GM23338 (cell line): ENCODE data around the gene EPHA4. TPM values are rescaled to one million over a fixed set of nuclear protein-coding genes. Genes with fewer than 3 reads are reported as not detected.

Experiments used
- ATAC-seq: fragments of 200-7000 bp; cut with Tn5 transposase; 3 replicates; pipeline ENCODE4 v1.9.1; 2020
- DNase-seq: peaks from one replicate; pipeline ENCODE4 v3.0.0-alpha.2; 2015; ENCODE audit warnings: low spot score
- H2AFZ ChIP-seq: fragments of 200-600 bp; sonication (generic); 2 replicates; pipeline ENCODE4 v1.8.0; 2016; ENCODE audit warnings: antibody characterized with exemption, mild to moderate bottlenecking, moderate library complexity
- H3F3A ChIP-seq: fragments of 200-600 bp; sonication (generic); replicated peaks from 2 replicates; pipeline ENCODE4 v1.8.0; 2017; ENCODE audit warnings: antibody characterized with exemption, mixed run types, low read depth
- H3K27ac ChIP-seq: fragments of 200-600 bp; sonication (generic); 2 replicates; pipeline ENCODE4 v1.6.1; 2016; ENCODE audit warnings: low read depth
- H3K27me3 ChIP-seq: fragments of 200-600 bp; sonication (generic); 2 replicates; pipeline ENCODE4 v1.8.0; 2016; ENCODE audit warnings: mild to moderate bottlenecking, mixed run types, moderate library complexity; ENCODE audit not compliant: insufficient read depth
- H3K36me3 ChIP-seq: fragments of 200-600 bp; sonication (generic); 2 replicates; pipeline ENCODE4 v1.8.0; 2016; ENCODE audit warnings: mild to moderate bottlenecking; ENCODE audit not compliant: insufficient read depth
- H3K4me1 ChIP-seq: fragments of 200-600 bp; sonication (generic); 2 replicates; pipeline ENCODE4 v1.8.0; 2016; ENCODE audit warnings: mild to moderate bottlenecking, moderate library complexity; ENCODE audit not compliant: insufficient read depth
- H3K4me2 ChIP-seq: fragments of 200-600 bp; sonication (generic); 2 replicates; pipeline ENCODE4 v1.7.1; 2017; ENCODE audit warnings: mixed run types
- H3K4me3 ChIP-seq: fragments of 200-600 bp; sonication (generic); 2 replicates; pipeline ENCODE4 v1.6.1; 2016; ENCODE audit warnings: mixed run types
- H3K79me2 ChIP-seq: fragments of 200-600 bp; sonication (generic); replicated peaks from 2 replicates; pipeline ENCODE4 v1.8.0; 2017; ENCODE audit warnings: mild to moderate bottlenecking; ENCODE audit not compliant: insufficient read depth
- H3K9me2 ChIP-seq: fragments of 200-600 bp; sonication (generic); 2 replicates; pipeline ENCODE4 v1.8.0; 2017; ENCODE audit not compliant: insufficient read depth
- H4K20me1 ChIP-seq: fragments of 200-600 bp; sonication (generic); replicated peaks from 2 replicates; pipeline ENCODE4 v1.8.0; 2017; ENCODE audit warnings: mild to moderate bottlenecking; ENCODE audit not compliant: insufficient read depth
- H3K27ac Mint-ChIP-seq: 2 replicates; pipeline ENCODE4 v1.8.0; 2020; ENCODE audit warnings: inconsistent platforms, mild to moderate bottlenecking, moderate library complexity, mixed read lengths
- H3K27me3 Mint-ChIP-seq: 3 replicates; pipeline ENCODE4 v1.8.0; 2022; ENCODE audit warnings: low read depth, mild to moderate bottlenecking, moderate library complexity, mixed read lengths, inconsistent platforms; ENCODE audit not compliant: insufficient read depth, poor library complexity
- H3K36me3 Mint-ChIP-seq: 3 replicates; pipeline ENCODE4 v1.8.0; 2021; ENCODE audit warnings: low read depth, mild to moderate bottlenecking, inconsistent platforms, moderate library complexity, mixed read lengths
- H3K4me1 Mint-ChIP-seq: 3 replicates; pipeline ENCODE4 v1.8.0; 2020; ENCODE audit warnings: mild to moderate bottlenecking, inconsistent platforms, mixed read lengths
- H3K4me3 Mint-ChIP-seq: 3 replicates; pipeline ENCODE4 v1.8.0; 2021; ENCODE audit warnings: moderate library complexity, mild to moderate bottlenecking, inconsistent platforms, mixed read lengths
- H3K9me3 Mint-ChIP-seq: 3 replicates; pipeline ENCODE4 v1.8.0; 2020; ENCODE audit warnings: moderate library complexity, mild to moderate bottlenecking, inconsistent platforms, mixed read lengths
- CREB1 ChIP-seq: fragments of 250-450 bp; sonication (Bioruptor Pico); IDR thresholded peaks from 2 replicates; pipeline ENCODE4 v1.5.0; 2020; ENCODE audit warnings: low read depth, mild to moderate bottlenecking, moderate library complexity
- EZH2 ChIP-seq: fragments of 200-600 bp; sonication (generic); IDR thresholded peaks from one replicate; pipeline ENCODE4 v1.8.0; 2017; ENCODE audit warnings: antibody characterized with exemption, mild to moderate bottlenecking, low read depth; ENCODE audit not compliant: unreplicated experiment
- EZH2phosphoT487 ChIP-seq: fragments of 200-600 bp; sonication (generic); IDR thresholded peaks from one replicate; pipeline ENCODE4 v1.8.1; 2018; ENCODE audit warnings: antibody characterized with exemption; ENCODE audit not compliant: unreplicated experiment
- JUNB ChIP-seq: IDR thresholded peaks from one replicate; pipeline ENCODE4 v1.6.1; 2016; ENCODE audit warnings: antibody characterized with exemption; ENCODE audit not compliant: unreplicated experiment
- NANOG ChIP-seq: IDR thresholded peaks from 2 replicates; pipeline ENCODE4 v1.6.1; 2016; ENCODE audit warnings: antibody characterized with exemption, borderline replicate concordance
- POLR2AphosphoS5 ChIP-seq: IDR thresholded peaks from 2 replicates; pipeline ENCODE4 v1.6.1; 2016; ENCODE audit warnings: antibody characterized with exemption, low read depth
- REST ChIP-seq: IDR thresholded peaks from one replicate; pipeline ENCODE4 v1.6.1; 2018; ENCODE audit warnings: antibody characterized with exemption; ENCODE audit not compliant: unreplicated experiment
- ZNF114 ChIP-seq: fragments of 250-450 bp; sonication (Bioruptor Pico); IDR thresholded peaks from 2 replicates; pipeline ENCODE4 v1.5.0; 2020; ENCODE audit warnings: mild to moderate bottlenecking, moderate library complexity
- ZNF331 ChIP-seq: fragments of 250-450 bp; sonication (Bioruptor Pico); IDR thresholded peaks from 2 replicates; pipeline ENCODE4 v1.5.0; 2020; ENCODE audit warnings: low read depth, mild to moderate bottlenecking, moderate library complexity
- polyA plus RNA-seq: library from polyadenylated mRNA; unstranded; fragments of >200 nt; fragmentation: Nextera tagmentation; extraction: Ambion mirVana; gene quantifications from 2 replicates; pipeline ENCODE4 v1.2.1, GENCODE V29; 2016
- total RNA-seq: library from RNA; depleted of rRNA; stranded (reverse); fragments of >200 nt; shearing (Covaris generic); gene quantifications from 2 replicates; pipeline ENCODE4 v1.2.3, GENCODE V29; 2014
- TF ChIP-seq, protein P1 (sequence below), 2 experiments: fragments of 200-600 bp in 1 of 2; sonication (generic) in 1 of 2; conservative IDR thresholded peaks; 2 replicates each; pipeline versions ENCODE4 v1.5.1 to v1.6.1; 2016 to 2017; ENCODE audit warnings: antibody characterized with exemption in 2 of 2, low read depth in 2 of 2, mild to moderate bottlenecking in 2 of 2, moderate library complexity in 1 of 2
- TF ChIP-seq, protein P2 (sequence below): fragments of 250-450 bp; sonication (Bioruptor Pico); IDR thresholded peaks from 2 replicates; pipeline ENCODE4 v1.5.0; 2020; ENCODE audit warnings: mild to moderate bottlenecking, moderate library complexity
- TF ChIP-seq, protein P3 (sequence below): IDR thresholded peaks from 2 replicates; pipeline ENCODE4 v1.6.1; 2016; ENCODE audit warnings: antibody characterized with exemption

Gene EPHA4
- total and polyA plus RNA-seq, 2 experiments from 2014 or later = 4.1 to 6.2 TPM

GRCh38 chr2:221439761-221440479 lies 132.2 kb downstream of the EPHA4 start (continued):
- no peak for TF ChIP-seq ZNF114 (CRISPR knock-in tag)
- TF ChIP-seq POLR2AphosphoS5 = no peak
- TF ChIP-seq JUNB = no peak
- no peak for TF ChIP-seq CREB1 (CRISPR knock-in tag)

DNA sequence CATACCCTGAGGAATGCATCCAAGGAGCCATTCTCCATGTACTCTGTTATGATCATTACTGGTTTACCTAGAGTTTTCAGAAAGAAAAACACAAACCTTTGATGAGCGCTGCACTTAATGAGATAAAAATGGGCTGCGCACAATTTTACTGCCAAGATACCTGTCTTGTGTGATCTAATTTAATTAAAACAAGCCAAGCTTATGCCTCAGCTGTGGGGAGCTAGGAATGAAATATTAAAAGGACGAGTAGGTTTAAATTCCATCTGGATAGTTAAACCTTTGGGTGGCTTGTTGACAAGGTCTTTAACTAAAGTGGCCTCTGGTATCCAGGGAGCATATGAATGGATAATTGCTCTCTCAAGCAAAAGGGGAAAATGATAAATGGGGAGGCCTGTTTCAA lies 135.0 kb downstream of the EPHA4 start:
- Mint-ChIP-seq H3K4me1 (peaks cover 35% of the 10 kb centered on the region), H3K4me3 (no peak overlapping the region), H3K36me3 (peaks cover 8% of the 10 kb centered on the region; the same call in 2 of the 3 replicates), H3K27ac (no peak overlapping the region), H3K27me3 (peaks cover 5% of the 10 kb centered on the region), H3K9me3 (no peaks in the 10 kb centered on the region)
- DNase-seq = no peak
- H3F3A ChIP-seq = no peaks in the 10 kb centered on the region
- no peaks in the 10 kb centered on the region for H3K36me3 ChIP-seq
- no peak for ATAC-seq
- peaks cover 18% of the 10 kb centered on the region for H3K4me1 ChIP-seq
- no peaks in the 10 kb centered on the region for H4K20me1 ChIP-seq
- no peaks in the 10 kb centered on the region for H3K27me3 ChIP-seq
- no peak overlapping the region for H3K4me3 ChIP-seq
- H3K9me2 ChIP-seq = no peaks in the 10 kb centered on the region
- no peak overlapping the region for H2AFZ ChIP-seq
- H3K4me2 ChIP-seq = no peak overlapping the region
- H3K27ac ChIP-seq = no peak overlapping the region
- no peaks in the 10 kb centered on the region for H3K79me2 ChIP-seq
- TF ChIP-seq, protein P1, sequence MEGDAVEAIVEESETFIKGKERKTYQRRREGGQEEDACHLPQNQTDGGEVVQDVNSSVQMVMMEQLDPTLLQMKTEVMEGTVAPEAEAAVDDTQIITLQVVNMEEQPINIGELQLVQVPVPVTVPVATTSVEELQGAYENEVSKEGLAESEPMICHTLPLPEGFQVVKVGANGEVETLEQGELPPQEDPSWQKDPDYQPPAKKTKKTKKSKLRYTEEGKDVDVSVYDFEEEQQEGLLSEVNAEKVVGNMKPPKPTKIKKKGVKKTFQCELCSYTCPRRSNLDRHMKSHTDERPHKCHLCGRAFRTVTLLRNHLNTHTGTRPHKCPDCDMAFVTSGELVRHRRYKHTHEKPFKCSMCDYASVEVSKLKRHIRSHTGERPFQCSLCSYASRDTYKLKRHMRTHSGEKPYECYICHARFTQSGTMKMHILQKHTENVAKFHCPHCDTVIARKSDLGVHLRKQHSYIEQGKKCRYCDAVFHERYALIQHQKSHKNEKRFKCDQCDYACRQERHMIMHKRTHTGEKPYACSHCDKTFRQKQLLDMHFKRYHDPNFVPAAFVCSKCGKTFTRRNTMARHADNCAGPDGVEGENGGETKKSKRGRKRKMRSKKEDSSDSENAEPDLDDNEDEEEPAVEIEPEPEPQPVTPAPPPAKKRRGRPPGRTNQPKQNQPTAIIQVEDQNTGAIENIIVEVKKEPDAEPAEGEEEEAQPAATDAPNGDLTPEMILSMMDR (conservative IDR thresholded peaks at IDR 0.05; ENCODE audit: low read depth in 2 of 2) = no peak
- TF ChIP-seq POLR2AphosphoS5 (no peak), EZH2phosphoT487 (no peak), JUNB (no peak), ZNF114 (CRISPR knock-in tag) (no peak), ZNF331 (CRISPR knock-in tag) (no peak), NANOG (no peak), CREB1 (CRISPR knock-in tag) (no peak), REST (no peak), EZH2 (no peak)
- TF ChIP-seq, protein P2, sequence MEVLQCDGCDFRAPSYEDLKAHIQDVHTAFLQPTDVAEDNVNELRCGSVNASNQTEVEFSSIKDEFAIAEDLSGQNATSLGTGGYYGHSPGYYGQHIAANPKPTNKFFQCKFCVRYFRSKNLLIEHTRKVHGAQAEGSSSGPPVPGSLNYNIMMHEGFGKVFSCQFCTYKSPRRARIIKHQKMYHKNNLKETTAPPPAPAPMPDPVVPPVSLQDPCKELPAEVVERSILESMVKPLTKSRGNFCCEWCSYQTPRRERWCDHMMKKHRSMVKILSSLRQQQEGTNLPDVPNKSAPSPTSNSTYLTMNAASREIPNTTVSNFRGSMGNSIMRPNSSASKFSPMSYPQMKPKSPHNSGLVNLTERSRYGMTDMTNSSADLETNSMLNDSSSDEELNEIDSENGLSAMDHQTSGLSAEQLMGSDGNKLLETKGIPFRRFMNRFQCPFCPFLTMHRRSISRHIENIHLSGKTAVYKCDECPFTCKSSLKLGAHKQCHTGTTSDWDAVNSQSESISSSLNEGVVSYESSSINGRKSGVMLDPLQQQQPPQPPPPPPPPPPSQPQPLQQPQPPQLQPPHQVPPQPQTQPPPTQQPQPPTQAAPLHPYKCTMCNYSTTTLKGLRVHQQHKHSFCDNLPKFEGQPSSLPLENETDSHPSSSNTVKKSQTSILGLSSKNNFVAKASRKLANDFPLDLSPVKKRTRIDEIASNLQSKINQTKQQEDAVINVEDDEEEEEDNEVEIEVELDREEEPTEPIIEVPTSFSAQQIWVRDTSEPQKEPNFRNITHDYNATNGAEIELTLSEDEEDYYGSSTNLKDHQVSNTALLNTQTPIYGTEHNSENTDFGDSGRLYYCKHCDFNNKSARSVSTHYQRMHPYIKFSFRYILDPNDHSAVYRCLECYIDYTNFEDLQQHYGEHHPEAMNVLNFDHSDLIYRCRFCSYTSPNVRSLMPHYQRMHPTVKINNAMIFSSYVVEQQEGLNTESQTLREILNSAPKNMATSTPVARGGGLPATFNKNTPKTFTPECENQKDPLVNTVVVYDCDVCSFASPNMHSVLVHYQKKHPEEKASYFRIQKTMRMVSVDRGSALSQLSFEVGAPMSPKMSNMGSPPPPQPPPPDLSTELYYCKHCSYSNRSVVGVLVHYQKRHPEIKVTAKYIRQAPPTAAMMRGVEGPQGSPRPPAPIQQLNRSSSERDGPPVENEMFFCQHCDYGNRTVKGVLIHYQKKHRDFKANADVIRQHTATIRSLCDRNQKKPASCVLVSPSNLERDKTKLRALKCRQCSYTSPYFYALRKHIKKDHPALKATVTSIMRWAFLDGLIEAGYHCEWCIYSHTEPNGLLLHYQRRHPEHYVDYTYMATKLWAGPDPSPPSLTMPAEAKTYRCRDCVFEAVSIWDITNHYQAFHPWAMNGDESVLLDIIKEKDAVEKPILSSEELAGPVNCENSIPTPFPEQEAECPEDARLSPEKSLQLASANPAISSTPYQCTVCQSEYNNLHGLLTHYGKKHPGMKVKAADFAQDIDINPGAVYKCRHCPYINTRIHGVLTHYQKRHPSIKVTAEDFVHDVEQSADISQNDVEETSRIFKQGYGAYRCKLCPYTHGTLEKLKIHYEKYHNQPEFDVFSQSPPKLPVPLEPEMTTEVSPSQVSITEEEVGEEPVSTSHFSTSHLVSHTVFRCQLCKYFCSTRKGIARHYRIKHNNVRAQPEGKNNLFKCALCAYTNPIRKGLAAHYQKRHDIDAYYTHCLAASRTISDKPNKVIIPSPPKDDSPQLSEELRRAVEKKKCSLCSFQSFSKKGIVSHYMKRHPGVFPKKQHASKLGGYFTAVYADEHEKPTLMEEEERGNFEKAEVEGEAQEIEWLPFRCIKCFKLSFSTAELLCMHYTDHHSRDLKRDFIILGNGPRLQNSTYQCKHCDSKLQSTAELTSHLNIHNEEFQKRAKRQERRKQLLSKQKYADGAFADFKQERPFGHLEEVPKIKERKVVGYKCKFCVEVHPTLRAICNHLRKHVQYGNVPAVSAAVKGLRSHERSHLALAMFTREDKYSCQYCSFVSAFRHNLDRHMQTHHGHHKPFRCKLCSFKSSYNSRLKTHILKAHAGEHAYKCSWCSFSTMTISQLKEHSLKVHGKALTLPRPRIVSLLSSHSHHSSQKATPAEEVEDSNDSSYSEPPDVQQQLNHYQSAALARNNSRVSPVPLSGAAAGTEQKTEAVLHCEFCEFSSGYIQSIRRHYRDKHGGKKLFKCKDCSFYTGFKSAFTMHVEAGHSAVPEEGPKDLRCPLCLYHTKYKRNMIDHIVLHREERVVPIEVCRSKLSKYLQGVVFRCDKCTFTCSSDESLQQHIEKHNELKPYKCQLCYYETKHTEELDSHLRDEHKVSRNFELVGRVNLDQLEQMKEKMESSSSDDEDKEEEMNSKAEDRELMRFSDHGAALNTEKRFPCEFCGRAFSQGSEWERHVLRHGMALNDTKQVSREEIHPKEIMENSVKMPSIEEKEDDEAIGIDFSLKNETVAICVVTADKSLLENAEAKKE = no peak
- TF ChIP-seq, protein P3, sequence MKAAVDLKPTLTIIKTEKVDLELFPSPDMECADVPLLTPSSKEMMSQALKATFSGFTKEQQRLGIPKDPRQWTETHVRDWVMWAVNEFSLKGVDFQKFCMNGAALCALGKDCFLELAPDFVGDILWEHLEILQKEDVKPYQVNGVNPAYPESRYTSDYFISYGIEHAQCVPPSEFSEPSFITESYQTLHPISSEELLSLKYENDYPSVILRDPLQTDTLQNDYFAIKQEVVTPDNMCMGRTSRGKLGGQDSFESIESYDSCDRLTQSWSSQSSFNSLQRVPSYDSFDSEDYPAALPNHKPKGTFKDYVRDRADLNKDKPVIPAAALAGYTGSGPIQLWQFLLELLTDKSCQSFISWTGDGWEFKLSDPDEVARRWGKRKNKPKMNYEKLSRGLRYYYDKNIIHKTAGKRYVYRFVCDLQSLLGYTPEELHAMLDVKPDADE = no peak
